Measurements from ENCODE around the gene ZNF653. TPM values are rescaled to one million over a fixed set of nuclear protein-coding genes. Genes with fewer than 3 reads are reported as not detected.
"Not testable (repeated sequence)": the region's sequence is repeated elsewhere in the genome, so short reads cannot be mapped to it uniquely, and the experiment has no call there.

ZNF653 gene
- polyA plus RNA-seq, 3 donors, result 9.0 to 9.9 (median 9.4) TPM

DNA sequence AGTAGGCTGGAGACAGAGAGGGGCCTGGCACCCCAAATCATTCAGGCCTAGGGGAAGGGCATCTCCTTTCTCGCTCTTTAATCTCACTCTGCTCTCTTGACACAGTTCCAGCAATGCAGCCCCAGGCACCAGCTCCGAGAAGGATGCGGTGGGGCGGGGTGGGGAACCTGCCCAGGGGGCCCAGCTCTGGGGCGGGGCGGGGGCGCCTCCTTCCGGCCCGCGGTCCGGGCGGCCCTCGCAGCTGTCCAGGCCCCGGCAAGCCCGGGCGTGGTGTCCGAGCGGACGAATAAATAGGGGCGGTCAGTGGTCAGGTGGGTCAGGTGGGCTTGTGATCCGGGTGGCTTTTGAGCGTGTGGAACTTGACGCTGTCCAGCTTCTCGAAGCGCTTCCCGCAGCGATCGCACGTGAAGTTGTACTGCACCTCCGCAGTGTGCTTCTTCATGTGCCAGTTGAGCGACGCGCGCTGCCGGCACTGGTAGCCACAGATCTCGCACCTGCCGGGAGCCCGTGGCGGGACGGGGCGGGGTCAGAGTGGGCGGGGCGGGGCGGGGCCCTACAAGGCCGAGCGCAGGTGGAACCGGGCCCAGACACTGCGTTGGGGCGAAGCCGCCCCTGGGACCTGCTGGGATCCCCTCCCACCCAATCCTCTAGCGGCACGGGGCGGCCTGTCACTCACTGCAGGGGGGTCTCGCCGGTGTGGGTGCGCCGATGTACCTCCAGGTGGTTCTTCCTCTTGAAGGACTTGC, 22.1 kb downstream of the ZNF653 start:
- no peak for DNase-seq (ENCODE audit: low read depth in 3 of 3, low spot score in 2 of 3)

- peak in 1 of 3 donors; percentile 23 for DNase-seq (ENCODE audit: low read depth in 3 of 3, low spot score in 2 of 3)
Observed at GRCh38 chr19:11482384-11483050, 23.1 kb downstream of the ZNF653 start.

- DNase-seq (ENCODE audit: low read depth in 3 of 3, low spot score in 2 of 3), result no peak
Observed at GRCh38 chr19:11481534-11482383, 23.9 kb downstream of the ZNF653 start.

DNA sequence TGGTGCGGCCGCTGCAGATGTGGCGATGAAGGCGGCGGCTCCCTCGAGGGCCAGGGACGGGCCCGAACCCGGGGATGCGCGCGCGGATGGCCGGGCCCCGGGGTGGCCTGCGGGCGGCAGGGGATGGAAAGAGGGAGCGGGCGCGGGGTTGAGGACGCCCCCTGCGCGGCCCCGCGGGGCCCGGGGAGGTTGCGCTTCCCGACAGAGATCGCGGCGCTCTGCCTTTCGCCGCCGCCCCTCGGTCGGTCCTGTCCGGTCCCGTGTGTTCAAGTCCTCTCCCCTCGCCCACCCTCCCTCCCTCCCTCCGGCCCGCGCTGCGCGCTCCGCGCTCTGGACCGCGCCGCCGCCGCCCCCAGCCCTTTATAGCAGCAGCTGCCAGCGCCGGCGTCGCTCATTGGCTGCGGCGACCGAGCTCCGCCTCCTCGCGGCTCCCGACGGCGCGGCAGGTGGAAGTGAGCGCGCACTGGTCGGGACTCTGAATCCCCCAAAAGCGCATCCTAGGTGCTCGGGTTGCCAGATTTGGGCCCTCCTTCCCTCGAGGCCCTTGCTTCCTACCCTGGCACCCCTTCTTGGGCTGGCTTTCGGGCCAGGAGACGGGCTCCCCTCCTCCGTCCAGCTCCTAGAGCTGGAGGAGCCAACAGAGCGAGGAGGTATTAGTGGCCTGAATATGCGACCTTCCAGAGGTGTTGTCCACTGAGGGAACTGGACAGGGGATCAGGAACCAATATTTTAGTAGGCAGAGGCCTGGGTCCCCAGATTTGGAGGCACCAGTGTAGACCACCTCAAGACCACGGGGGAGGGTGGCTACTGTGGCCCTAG, 24.7 kb downstream of the ZNF653 start, which contains the start of gene ELAVL3:
Gene ELAVL3, minus strand, starts transcription at position 332 of the 819 bp plus-strand sequence. CDS start 438 bp downstream, outside the sequence.
- no peak for DNase-seq (ENCODE audit: low read depth in 3 of 3, low spot score in 2 of 3)

- DNase-seq (ENCODE audit: low read depth in 3 of 3, low spot score in 2 of 3), result no peak
Observed at GRCh38 chr19:11479898-11480714, 25.5 kb downstream of the ZNF653 start.

- no peak for DNase-seq (ENCODE audit: low read depth in 3 of 3, low spot score in 2 of 3)
Observed at GRCh38 chr19:11479090-11479897, 26.3 kb downstream of the ZNF653 start.

- no peak for DNase-seq (ENCODE audit: low read depth in 3 of 3, low spot score in 2 of 3)
Observed at GRCh38 chr19:11478167-11479089, 27.2 kb downstream of the ZNF653 start.

DNA sequence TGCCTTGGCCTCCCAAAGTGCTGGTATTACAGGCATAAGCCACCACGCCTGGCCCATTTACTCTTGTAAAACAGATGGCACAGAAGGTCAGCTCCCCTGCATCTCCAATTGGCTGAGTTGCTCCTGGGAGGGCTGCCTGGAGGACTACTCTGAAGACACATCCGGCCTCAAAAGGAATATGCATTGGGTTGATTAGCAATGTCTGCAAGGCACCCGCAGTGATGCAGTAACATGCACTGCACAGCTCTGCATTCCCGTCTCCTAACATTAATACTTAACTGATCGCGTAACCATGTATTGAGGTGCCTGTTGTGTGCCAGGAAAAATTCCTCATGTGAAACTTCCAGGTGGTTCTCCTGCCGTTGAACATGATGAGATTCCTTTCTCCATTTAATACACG, 29.8 kb downstream of the ZNF653 start:
- no peak for DNase-seq (ENCODE audit: low read depth in 3 of 3, low spot score in 2 of 3)

GRCh38 chr19:11475343-11475742, 30.3 kb downstream of the ZNF653 start:
- not testable (repeated sequence) for DNase-seq (ENCODE audit: low read depth in 3 of 3, low spot score in 2 of 3)

GRCh38 chr19:11473725-11474124, 31.9 kb downstream of the ZNF653 start:
- DNase-seq (ENCODE audit: low read depth in 3 of 3, low spot score in 2 of 3), result no peak

GRCh38 chr19:11468266-11468845, 37.3 kb downstream of the ZNF653 start:
- DNase-seq (ENCODE audit: low read depth in 3 of 3, low spot score in 2 of 3), result not testable (repeated sequence)

GRCh38 chr19:11465600-11465999, 40.0 kb downstream of the ZNF653 start:
- DNase-seq (ENCODE audit: low read depth in 3 of 3, low spot score in 2 of 3), result no peak

DNA sequence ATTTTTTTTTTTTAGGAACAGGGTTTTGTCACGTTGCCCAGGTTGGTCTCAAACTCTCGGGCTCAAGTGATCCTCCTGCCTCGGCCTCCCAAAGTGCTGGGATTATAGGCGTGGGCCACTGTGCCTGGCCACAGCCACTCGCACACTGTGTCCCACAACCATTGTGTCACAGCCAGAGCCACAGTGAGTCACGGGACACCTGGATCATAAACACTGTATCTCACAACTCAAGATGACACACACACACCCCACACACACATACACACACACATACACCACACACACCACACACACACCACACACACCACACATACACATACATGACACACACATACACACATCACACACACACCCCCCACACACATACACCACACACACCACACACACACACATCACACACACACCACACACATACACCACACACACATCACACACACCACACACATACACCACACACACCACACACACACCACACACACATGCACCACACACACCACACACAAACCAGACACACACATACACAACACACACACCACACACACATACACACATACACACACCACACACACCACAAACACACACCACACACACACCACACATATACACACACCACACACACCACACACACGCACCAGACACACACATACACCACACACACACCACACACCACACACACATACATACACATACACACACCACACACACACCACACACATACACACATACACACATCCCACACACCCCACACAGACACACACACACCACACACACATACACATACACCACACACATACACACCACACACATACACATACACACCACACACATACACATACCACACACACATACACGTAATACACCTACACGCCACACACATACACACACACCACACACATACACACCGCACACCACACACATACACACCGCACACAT, 41.0 kb downstream of the ZNF653 start:
- DNase-seq (ENCODE audit: low read depth in 3 of 3, low spot score in 2 of 3), result no peak

GRCh38 chr19:11463391-11463790, 42.2 kb downstream of the ZNF653 start:
- no peak for DNase-seq (ENCODE audit: low read depth in 3 of 3, low spot score in 2 of 3)

- DNase-seq (ENCODE audit: low read depth in 3 of 3, low spot score in 2 of 3), result no peak
Observed at GRCh38 chr19:11461453-11461852, 44.2 kb downstream of the ZNF653 start.

DNA sequence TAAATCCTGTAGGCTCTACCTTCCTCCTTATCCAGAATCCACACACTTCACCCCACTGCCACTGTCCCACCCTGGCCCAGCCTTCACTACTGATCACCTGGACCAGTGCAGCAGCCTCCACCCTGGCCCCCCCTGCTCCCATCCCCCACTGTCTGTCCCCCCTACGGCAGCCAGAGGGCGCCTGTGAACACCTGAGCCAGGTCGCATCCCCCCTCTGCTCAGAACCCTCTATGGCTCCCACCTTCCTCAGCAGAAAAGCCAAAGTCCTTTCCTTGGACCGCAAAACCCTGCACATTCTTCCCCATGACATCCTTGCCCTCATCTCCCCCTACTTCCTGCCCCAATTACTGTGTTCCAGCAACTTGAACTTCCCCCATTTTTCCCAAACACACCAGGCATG, 45.4 kb downstream of the ZNF653 start:
- no peak for DNase-seq (ENCODE audit: low read depth in 3 of 3, low spot score in 2 of 3)

Data from right renal cortex interstitium (tissue), 3 donors.